ENCODE data around the gene PACSIN2. TPM values are rescaled to one million over a fixed set of nuclear protein-coding genes. Genes with fewer than 3 reads are reported as not detected.

The PACSIN2 gene
- total and polyA plus RNA-seq, 10 of the 15 experiments (the other 5 are each of a cell fraction or from before 2014, with no cell fraction given), result 0.93 to 78.7 (median 46.8) TPM

- TF ChIP-seq, protein P1, sequence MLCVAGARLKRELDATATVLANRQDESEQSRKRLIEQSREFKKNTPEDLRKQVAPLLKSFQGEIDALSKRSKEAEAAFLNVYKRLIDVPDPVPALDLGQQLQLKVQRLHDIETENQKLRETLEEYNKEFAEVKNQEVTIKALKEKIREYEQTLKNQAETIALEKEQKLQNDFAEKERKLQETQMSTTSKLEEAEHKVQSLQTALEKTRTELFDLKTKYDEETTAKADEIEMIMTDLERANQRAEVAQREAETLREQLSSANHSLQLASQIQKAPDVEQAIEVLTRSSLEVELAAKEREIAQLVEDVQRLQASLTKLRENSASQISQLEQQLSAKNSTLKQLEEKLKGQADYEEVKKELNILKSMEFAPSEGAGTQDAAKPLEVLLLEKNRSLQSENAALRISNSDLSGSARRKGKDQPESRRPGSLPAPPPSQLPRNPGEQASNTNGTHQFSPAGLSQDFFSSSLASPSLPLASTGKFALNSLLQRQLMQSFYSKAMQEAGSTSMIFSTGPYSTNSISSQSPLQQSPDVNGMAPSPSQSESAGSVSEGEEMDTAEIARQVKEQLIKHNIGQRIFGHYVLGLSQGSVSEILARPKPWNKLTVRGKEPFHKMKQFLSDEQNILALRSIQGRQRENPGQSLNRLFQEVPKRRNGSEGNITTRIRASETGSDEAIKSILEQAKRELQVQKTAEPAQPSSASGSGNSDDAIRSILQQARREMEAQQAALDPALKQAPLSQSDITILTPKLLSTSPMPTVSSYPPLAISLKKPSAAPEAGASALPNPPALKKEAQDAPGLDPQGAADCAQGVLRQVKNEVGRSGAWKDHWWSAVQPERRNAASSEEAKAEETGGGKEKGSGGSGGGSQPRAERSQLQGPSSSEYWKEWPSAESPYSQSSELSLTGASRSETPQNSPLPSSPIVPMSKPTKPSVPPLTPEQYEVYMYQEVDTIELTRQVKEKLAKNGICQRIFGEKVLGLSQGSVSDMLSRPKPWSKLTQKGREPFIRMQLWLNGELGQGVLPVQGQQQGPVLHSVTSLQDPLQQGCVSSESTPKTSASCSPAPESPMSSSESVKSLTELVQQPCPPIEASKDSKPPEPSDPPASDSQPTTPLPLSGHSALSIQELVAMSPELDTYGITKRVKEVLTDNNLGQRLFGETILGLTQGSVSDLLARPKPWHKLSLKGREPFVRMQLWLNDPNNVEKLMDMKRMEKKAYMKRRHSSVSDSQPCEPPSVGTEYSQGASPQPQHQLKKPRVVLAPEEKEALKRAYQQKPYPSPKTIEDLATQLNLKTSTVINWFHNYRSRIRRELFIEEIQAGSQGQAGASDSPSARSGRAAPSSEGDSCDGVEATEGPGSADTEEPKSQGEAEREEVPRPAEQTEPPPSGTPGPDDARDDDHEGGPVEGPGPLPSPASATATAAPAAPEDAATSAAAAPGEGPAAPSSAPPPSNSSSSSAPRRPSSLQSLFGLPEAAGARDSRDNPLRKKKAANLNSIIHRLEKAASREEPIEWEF (IDR thresholded peaks at IDR 0.05; ENCODE audit: insufficient replicate concordance, low read depth, low read length), result no peak
- no peak for TF ChIP-seq PAX8 (IDR thresholded peaks at IDR 0.05)
- TF ChIP-seq, protein P2, sequence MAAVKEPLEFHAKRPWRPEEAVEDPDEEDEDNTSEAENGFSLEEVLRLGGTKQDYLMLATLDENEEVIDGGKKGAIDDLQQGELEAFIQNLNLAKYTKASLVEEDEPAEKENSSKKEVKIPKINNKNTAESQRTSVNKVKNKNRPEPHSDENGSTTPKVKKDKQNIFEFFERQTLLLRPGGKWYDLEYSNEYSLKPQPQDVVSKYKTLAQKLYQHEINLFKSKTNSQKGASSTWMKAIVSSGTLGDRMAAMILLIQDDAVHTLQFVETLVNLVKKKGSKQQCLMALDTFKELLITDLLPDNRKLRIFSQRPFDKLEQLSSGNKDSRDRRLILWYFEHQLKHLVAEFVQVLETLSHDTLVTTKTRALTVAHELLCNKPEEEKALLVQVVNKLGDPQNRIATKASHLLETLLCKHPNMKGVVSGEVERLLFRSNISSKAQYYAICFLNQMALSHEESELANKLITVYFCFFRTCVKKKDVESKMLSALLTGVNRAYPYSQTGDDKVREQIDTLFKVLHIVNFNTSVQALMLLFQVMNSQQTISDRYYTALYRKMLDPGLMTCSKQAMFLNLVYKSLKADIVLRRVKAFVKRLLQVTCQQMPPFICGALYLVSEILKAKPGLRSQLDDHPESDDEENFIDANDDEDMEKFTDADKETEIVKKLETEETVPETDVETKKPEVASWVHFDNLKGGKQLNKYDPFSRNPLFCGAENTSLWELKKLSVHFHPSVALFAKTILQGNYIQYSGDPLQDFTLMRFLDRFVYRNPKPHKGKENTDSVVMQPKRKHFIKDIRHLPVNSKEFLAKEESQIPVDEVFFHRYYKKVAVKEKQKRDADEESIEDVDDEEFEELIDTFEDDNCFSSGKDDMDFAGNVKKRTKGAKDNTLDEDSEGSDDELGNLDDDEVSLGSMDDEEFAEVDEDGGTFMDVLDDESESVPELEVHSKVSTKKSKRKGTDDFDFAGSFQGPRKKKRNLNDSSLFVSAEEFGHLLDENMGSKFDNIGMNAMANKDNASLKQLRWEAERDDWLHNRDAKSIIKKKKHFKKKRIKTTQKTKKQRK (IDR thresholded peaks at IDR 0.05; ENCODE audit: low read depth, low read length), result no peak
These were observed 106.6 kb downstream of the PACSIN2 start (continued) for GRCh38 chr22:42908374-42908746.

Measured in GM12878 (cell line).